Activated T-cell treated with anti-CD3 and anti-CD28 coated beads, Interleukin-2, amount 50 U/mL, for 24 hours (primary cell): ENCODE data around the gene PTPRK.
"Not testable (repeated sequence)": the region's sequence is repeated elsewhere in the genome, so short reads cannot be mapped to it uniquely, and the experiment has no call there.

Experiments used
- DNase-seq: peaks from one replicate; pipeline ENCODE4 v3.0.0-alpha.2; 2020
- H3K27ac Mint-ChIP-seq: 2 replicates; pipeline ENCODE4 v1.8.0; 2020; ENCODE audit warnings: mild to moderate bottlenecking, mixed read lengths
- H3K27me3 Mint-ChIP-seq: 2 replicates; pipeline ENCODE4 v1.8.0; 2020; ENCODE audit warnings: mixed read lengths
- H3K36me3 Mint-ChIP-seq: 2 replicates; pipeline ENCODE4 v1.8.0; 2020; ENCODE audit warnings: low read depth, mixed read lengths
- H3K4me1 Mint-ChIP-seq: 2 replicates; pipeline ENCODE4 v1.8.0; 2020; ENCODE audit warnings: low read depth, mixed read lengths
- H3K4me3 Mint-ChIP-seq: 2 replicates; pipeline ENCODE4 v1.8.0; 2020; ENCODE audit warnings: mild to moderate bottlenecking, moderate library complexity, mixed read lengths
- H3K9me3 Mint-ChIP-seq: 2 replicates; pipeline ENCODE4 v1.8.0; 2020; ENCODE audit warnings: mixed read lengths

PTPRK gene

DNA sequence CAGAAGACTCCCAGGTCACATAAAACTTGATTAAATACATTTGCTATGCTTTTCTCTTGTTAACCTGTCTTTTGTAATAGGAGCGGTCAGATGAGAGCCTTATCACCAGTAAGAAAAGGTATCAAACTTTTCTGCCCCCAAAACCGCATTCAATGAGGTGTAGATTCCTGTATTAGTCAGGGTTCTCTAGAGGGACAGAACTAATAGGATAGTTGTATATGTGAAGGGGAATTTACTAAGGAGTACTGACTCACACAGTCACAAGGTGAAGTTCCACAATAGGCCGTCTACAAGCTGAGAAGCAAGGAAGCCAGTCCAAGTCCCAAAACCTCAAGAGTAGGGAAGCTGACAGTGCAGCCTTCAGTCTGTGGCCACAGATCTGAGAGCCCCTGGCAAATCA is 32.7 kb downstream of the PTPRK start:
- no peak overlapping the region for H3K27ac Mint-ChIP-seq
- no peaks in the 10 kb centered on the region for H3K36me3 Mint-ChIP-seq
- H3K4me1 Mint-ChIP-seq, result peaks cover 10% of the 10 kb centered on the region
- DNase-seq, result no peak
- no peaks in the 10 kb centered on the region for H3K9me3 Mint-ChIP-seq
- H3K4me3 Mint-ChIP-seq, result no peak overlapping the region
- no peaks in the 10 kb centered on the region for H3K27me3 Mint-ChIP-seq

DNA sequence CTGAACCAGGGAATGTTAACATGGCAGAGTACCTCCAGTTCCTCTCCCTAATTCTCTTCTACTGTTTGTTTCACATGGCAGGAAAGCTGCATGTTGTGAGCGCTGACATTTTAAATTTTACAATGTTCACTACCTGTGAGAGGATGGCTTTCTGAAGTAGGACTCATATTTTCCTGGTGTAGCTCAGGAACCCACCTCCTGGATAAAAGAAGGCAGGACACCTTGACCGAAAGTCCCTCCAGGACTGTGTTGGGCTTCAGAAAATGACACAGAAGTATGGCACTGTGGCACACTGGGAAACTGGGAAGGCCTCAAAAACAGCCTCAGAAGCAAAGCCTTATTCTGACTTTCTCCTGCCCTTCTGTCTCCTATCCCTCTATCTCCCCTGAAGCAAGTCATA is 33.3 kb downstream of the PTPRK start:
- Mint-ChIP-seq H3K36me3 (no peaks in the 10 kb centered on the region), H3K4me1 (peaks cover 9% of the 10 kb centered on the region), H3K9me3 (no peaks in the 10 kb centered on the region), H3K27me3 (no peaks in the 10 kb centered on the region), H3K27ac (no peak overlapping the region), H3K4me3 (no peak overlapping the region)
- DNase-seq, result no peak

DNA sequence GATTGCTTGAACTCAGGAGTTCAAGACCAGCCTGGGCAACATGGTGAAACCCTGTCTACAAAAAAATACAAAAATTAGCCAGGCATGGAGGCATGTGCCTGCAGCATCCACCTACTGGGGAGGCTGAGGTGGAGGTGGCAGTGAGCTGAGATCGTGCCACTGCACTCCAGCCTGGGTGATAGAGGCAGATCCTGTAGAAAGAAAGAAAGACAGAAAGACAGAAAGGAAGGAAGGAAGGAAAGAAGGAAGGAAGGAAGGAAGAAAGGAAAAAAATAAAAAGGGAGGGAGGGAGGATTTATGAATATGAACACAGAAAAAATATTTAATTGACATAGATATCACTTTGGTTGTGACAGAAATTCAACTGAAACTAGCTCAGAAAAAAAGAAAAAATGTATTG is 33.8 kb downstream of the PTPRK start:
- not testable (repeated sequence) for DNase-seq, H3K27me3 Mint-ChIP-seq, H3K4me3 Mint-ChIP-seq, H3K27ac Mint-ChIP-seq, H3K4me1 Mint-ChIP-seq, H3K36me3 Mint-ChIP-seq, H3K9me3 Mint-ChIP-seq

DNA sequence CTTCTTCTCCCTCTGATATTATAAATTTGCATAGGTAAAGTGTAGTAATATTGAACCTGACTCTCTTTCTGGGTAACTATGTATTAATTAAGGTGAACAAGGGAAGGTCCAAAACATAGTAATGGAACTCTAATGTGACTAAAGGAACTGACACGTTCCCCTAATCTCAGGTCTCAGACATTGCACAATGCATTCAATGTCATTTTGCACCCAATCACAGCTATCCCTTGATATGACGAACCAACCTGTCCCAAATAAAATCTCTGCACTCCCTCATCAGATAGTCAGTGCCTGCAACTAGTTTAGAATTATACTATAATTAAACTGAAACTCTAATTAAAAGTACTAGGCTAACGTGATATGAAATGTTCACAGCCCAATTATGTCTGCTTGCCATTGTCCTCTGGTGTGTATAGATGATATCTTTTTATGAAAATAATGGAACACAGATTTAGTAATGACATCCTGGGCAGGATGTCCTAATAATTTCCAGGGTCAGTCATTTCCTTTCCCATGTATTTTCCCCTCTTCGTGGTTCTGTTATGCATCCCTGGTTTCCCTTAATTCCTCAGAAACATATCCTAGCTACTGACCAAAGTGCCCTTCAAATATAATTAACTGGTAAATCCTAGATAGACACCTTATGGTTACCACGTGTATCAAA is 36.8 kb downstream of the PTPRK start:
- Mint-ChIP-seq H3K9me3 (no peaks in the 10 kb centered on the region), H3K27ac (no peak overlapping the region), H3K36me3 (no peaks in the 10 kb centered on the region), H3K4me3 (no peak overlapping the region), H3K27me3 (no peaks in the 10 kb centered on the region), H3K4me1 (peaks cover 15% of the 10 kb centered on the region)
- DNase-seq, result no peak

DNA sequence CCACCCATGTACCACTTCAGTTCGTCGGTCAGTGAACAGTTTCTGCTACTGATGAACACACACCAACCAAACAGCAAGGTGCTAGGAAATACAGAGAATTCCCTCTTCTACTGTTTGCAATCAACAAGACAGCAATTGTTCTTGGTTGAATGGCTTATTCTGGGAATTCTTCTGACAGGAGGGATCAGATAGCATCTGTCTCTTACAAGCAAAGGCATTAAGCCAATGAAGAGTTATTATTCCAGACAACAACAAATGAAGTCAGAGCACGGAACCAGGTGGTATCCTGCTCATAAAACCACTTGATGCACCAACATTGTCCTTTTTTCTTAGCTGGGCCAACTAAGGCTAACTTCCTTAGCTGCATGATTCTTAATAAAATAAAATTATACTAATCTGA is 37.8 kb downstream of the PTPRK start:
- peaks cover 24% of the 10 kb centered on the region for H3K4me1 Mint-ChIP-seq
- DNase-seq, result no peak
- no peak overlapping the region for H3K4me3 Mint-ChIP-seq
- H3K27me3 Mint-ChIP-seq, result no peaks in the 10 kb centered on the region
- no peaks in the 10 kb centered on the region for H3K9me3 Mint-ChIP-seq
- no peak overlapping the region for H3K27ac Mint-ChIP-seq
- H3K36me3 Mint-ChIP-seq, result no peaks in the 10 kb centered on the region

DNA sequence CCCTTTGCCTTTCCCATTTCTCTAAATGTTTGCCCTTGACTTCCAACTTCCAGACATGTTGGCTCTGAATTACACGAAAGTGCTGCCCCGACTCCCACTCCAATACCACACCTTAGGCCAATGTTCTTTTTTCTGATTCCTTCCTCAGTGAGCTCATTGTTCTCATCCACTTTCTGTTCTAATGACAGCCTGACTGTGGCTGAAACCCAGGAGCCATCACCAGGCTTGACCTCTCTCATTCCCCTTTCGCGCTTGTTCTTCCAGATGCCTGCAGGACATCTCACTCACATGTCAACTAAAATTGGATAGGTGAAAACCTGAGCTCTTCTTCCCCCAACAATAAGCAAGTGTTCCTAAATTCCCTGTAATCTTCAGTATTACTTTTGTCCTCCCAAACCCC is 40.4 kb downstream of the PTPRK start:
- H3K27ac Mint-ChIP-seq, result no peak overlapping the region
- peaks cover 22% of the 10 kb centered on the region for H3K4me1 Mint-ChIP-seq
- no peak overlapping the region for H3K4me3 Mint-ChIP-seq
- H3K36me3 Mint-ChIP-seq, result no peaks in the 10 kb centered on the region
- no peaks in the 10 kb centered on the region for H3K9me3 Mint-ChIP-seq
- H3K27me3 Mint-ChIP-seq, result no peaks in the 10 kb centered on the region
- no peak for DNase-seq

DNA sequence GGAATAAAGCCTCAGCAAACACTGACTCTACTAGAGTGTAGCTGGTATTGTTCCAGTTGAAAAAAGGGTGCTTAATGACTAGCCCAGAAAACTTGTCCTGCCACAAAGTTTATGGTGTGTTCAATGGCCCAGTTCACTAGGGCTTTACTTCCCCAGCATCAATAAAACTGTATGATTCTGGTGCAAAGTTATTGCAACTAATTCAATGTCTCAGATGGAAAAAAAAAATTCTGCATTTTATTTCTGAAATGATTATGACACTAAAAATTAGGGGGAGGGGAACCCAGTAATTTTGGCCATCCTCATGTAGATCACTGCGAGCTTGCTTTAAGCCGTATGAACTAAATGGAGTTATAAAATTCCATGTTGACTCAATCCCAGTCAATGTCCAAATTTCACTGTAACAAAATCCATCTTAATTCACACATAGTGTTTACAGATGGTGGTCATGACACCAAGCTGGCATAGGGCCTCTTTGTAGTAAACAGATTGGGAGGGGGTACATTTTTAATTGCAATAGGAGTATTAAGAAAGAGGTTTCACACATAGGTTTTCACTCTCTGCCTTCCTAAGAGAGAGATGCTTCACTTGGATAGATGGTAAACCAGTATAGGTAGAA is 41.2 kb downstream of the PTPRK start:
- Mint-ChIP-seq H3K4me1 (peaks cover 22% of the 10 kb centered on the region), H3K27me3 (no peaks in the 10 kb centered on the region), H3K9me3 (no peaks in the 10 kb centered on the region), H3K36me3 (no peaks in the 10 kb centered on the region), H3K27ac (no peak overlapping the region), H3K4me3 (peak overlapping the region; percentile 46)
- DNase-seq, result no peak

DNA sequence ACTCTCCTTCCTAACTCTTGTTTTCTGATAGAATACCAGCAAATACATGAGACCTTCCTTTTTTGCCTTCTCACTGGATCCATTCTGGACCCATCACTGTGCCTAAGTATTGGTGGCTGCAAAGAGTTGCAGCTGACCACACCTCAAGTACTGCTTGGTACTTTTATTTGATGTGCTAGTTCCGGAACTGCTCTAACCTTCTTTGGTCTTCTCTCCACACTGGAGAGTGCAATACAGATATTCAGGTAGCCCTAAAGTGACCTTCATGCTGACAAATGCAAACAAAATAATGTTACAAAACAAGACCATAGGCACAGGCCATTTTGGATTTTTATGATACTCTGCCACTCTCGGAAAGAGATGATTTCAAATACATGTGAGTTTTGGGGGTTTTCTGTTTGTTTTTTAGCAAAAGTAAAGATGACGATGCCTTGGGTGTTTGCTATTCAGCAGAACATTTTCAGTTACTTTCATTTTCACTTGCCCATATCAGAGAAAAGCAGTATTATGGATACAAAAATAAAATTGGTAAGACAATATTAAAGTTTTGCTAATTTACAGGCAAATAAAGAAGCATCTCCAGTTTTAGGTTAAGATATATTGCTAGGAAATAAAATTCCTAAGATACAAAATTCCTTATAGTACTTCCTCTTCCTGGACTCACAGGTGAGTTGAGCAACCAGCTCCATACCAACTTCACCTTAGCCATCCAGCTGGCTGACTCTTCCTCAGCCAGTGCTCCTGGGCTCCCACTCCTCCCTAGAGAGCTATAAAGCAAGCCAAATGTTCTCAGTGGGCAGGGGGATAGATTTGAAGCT is 42.0 kb downstream of the PTPRK start:
- Mint-ChIP-seq H3K27me3 (no peaks in the 10 kb centered on the region), H3K36me3 (no peaks in the 10 kb centered on the region), H3K4me3 (peak overlapping the region; percentile 46), H3K4me1 (peaks cover 22% of the 10 kb centered on the region), H3K27ac (peak overlapping the region; percentile 5), H3K9me3 (no peaks in the 10 kb centered on the region)
- no peak for DNase-seq

DNA sequence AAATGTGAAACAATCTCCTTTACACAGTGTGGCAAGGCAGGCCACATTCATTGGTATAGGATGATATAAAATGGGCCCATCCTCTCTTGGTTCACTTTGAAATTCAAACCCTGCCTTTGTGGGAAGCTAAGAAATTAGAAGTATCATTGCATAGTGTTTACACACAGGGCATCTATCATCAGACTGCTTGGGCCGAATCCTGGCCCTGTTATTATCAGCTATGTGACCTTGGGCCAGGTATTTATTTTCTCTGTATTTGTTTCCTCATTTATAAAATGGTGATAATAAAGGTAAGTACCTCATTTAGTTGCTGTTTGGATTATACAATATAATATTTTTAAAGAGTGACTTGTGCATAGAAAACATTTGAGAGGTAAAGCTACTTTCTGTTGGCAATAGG is 45.5 kb downstream of the PTPRK start:
- no peaks in the 10 kb centered on the region for H3K9me3 Mint-ChIP-seq
- peaks cover 18% of the 10 kb centered on the region for H3K4me1 Mint-ChIP-seq
- no peak overlapping the region for H3K4me3 Mint-ChIP-seq
- no peaks in the 10 kb centered on the region for H3K27me3 Mint-ChIP-seq
- no peak for DNase-seq
- no peak overlapping the region for H3K27ac Mint-ChIP-seq
- H3K36me3 Mint-ChIP-seq, result no peaks in the 10 kb centered on the region

DNA sequence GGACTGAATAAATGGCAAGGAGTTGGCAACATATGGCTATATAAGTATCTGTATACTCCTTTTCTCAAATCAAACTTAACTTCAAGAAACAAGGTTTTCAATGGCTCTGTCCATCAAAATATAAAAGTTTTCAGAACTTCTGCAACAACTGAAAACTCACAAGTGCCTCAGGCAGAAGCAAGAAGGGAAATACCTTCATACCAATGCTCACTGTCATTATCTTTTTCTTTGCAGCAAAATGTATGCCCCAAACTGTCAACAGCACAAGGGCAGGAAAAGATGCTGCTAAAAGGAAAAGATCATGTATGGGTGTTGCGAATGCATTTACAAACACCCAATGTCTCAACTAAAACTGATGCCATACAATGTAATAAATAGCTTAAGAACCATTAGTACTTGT is 45.9 kb downstream of the PTPRK start:
- Mint-ChIP-seq H3K27me3 (no peaks in the 10 kb centered on the region), H3K4me3 (no peak overlapping the region), H3K36me3 (no peaks in the 10 kb centered on the region), H3K9me3 (no peaks in the 10 kb centered on the region), H3K4me1 (peaks cover 16% of the 10 kb centered on the region), H3K27ac (no peak overlapping the region)
- no peak for DNase-seq

DNA sequence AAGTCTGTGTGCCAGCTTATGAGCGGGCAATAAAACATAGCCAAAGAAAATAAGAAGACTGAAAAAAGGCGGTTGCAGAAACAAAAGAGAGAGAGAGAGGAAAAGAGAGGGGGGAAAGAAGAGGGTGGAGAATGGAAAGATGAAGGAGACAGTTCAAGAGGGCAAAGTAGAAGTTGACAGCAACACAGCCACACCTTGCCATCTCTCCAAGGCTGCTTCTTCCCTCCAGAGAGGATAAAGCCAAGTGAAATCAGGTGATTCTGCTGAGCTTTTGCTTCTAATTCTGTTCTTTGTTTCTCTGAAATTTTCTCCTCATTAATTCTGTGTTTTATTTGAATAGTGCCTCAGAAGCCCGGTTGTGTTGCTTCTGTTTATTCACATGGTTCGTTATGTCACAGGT is 48.5 kb downstream of the PTPRK start:
- no peaks in the 10 kb centered on the region for H3K4me1 Mint-ChIP-seq
- H3K27ac Mint-ChIP-seq, result no peak overlapping the region
- H3K36me3 Mint-ChIP-seq, result no peaks in the 10 kb centered on the region
- no peaks in the 10 kb centered on the region for H3K9me3 Mint-ChIP-seq
- DNase-seq, result no peak
- H3K4me3 Mint-ChIP-seq, result no peak overlapping the region
- H3K27me3 Mint-ChIP-seq, result no peaks in the 10 kb centered on the region

DNA sequence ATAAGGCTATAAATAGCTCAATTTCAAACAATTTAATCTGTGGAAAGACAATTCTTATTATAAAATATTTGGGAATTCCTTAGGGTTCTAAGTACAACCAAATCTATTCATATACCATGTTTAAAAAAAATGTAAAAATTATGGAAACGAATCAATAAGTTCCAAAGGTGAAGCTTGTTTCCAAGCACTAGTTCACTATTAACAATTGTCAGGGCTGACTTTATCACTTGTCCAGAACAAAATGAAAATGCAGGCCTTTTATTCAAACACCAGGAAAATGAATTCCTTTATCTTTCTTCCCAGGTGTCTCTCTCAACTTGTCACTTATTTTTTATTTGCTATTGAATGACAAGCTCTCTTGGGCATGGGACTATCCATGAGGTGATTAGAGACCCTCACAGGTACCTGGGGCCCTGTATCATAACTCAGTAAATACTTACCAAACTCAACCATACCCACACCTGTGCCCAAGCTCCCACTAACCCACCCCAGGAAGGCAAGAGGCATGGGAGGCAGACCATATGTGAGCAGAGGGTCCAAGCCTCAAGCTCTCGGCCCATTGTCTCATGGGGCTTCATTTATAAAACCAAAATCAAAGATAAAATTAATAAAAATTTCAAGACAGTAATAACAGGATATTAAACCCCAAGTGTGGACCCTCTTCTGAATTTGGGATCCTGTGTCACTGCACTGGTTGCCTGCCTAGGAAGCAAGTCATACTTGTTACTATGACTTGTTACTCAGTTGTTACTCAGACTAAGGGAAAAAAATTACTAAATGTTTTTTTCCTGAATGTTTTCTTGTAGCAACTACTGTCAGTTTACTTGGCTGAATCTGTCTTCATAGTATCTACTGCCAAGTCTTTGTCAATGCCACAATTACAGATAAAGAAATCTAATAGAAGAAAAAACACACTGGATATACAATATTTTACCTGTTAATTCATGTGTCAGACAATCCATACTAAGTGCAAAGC is 54.7 kb downstream of the PTPRK start:
- Mint-ChIP-seq H3K36me3 (no peaks in the 10 kb centered on the region), H3K27ac (no peak overlapping the region), H3K9me3 (no peaks in the 10 kb centered on the region), H3K27me3 (no peaks in the 10 kb centered on the region), H3K4me1 (no peaks in the 10 kb centered on the region), H3K4me3 (no peak overlapping the region)
- no peak for DNase-seq

DNA sequence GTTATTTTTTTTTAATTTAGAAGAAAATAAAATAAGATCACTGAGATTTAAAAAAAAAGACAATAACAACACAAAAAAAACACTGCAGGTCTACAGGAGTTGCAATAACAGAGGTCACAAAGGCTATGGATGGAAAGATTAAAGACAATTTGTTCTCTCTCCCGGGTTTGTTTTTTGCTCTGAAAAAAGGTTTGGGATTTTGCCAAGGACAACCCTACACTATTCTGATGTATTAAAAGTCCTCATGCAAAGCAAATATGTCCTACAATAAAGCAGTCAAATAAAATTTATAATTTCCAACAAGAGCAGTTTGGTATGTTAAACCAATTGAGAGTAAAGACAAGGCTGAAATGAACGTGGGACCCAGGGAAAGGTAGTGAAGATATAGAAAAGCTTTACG is 55.6 kb downstream of the PTPRK start:
- Mint-ChIP-seq H3K9me3 (no peaks in the 10 kb centered on the region), H3K27me3 (no peaks in the 10 kb centered on the region), H3K4me1 (no peaks in the 10 kb centered on the region), H3K36me3 (no peaks in the 10 kb centered on the region), H3K4me3 (no peak overlapping the region), H3K27ac (no peak overlapping the region)
- no peak for DNase-seq

DNA sequence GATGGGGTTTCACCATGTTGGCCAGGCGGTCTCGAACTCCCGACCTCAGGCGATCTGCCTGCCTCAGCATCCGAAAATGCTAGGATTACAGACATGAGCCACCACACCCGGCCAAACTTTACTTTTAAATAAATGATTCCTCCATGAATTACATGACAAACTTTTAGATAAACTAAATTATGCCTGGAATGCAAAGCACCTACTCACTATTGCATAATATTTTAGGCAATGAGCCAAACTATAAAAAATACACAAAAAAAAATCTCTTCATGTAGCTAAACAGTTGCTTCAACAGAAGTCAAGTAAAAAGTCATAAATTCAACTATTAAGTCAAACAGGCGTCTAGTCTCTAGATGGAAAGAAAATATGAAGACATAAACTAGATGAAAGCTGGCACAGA is 56.5 kb downstream of the PTPRK start:
- no peaks in the 10 kb centered on the region for H3K36me3 Mint-ChIP-seq
- no peaks in the 10 kb centered on the region for H3K9me3 Mint-ChIP-seq
- H3K27ac Mint-ChIP-seq, result no peak overlapping the region
- no peak for DNase-seq
- no peaks in the 10 kb centered on the region for H3K4me1 Mint-ChIP-seq
- no peaks in the 10 kb centered on the region for H3K27me3 Mint-ChIP-seq
- H3K4me3 Mint-ChIP-seq, result no peak overlapping the region
